H1 (cell line): ENCODE measurements around the gene NRSN2. TPM values are rescaled to one million over a fixed set of nuclear protein-coding genes. Genes with fewer than 3 reads are reported as not detected.

Experiments
- CTCF ChIA-PET: fragments of 300-600 bp; sonication (Branson Sonifier 250); formaldehyde crosslinking; loops from one replicate; lab custom pipeline; 2021; ENCODE audit not compliant: partially characterized antibody; lab: Charles Lee
- POLR2A ChIA-PET: fragments of 300-600 bp; sonication (Branson Sonifier 250); formaldehyde crosslinking; loops from one replicate; lab custom pipeline; 2021; ENCODE audit warnings: inconsistent platforms; ENCODE audit not compliant: partially characterized antibody; lab: Charles Lee
- DNase-seq, 2 experiments: peaks; one replicate each; pipeline versions ENCODE4 v3.0.0 to v3.0.0-alpha.2; 2010 to 2022; ENCODE audit warnings: low spot score in 2 of 2, low read depth in 1 of 2, mixed read lengths in 1 of 2
- FAIRE-seq: peaks from 2 replicates; lab custom pipeline; 2011; peaks lifted over from hg19 to GRCh38; lab: Jason Lieb, UNC
- H2AFZ ChIP-seq: 2 replicates; pipeline ENCODE4 v1.8.1; 2012; ENCODE audit warnings: low read length, inconsistent platforms
- H2AK5ac ChIP-seq: 2 replicates; pipeline ENCODE4 v1.6.1; 2013; ENCODE audit warnings: low read depth, low read length
- H2BK120ac ChIP-seq: replicated peaks from 2 replicates; pipeline ENCODE3; 2013; ENCODE audit warnings: low read depth, low read length, inconsistent platforms
- H2BK12ac ChIP-seq: 2 replicates; pipeline ENCODE4 v1.6.1; 2013; ENCODE audit warnings: low read depth, low read length
- H2BK15ac ChIP-seq: 2 replicates; pipeline ENCODE4 v1.6.1; 2013; ENCODE audit warnings: low read length
- H2BK20ac ChIP-seq: 2 replicates; pipeline ENCODE4 v1.6.1; 2013; ENCODE audit warnings: low read length
- H2BK5ac ChIP-seq: 2 replicates; pipeline ENCODE4 v1.6.1; 2013; ENCODE audit warnings: low read depth, low read length
- H3K14ac ChIP-seq: 2 replicates; pipeline ENCODE4 v1.6.1; 2013; ENCODE audit warnings: inconsistent platforms; ENCODE audit not compliant: insufficient read length
- H3K18ac ChIP-seq: 2 replicates; pipeline ENCODE4 v1.6.1; 2013; ENCODE audit warnings: low read length; ENCODE audit errors: extremely low read depth
- H3K23ac ChIP-seq: 2 replicates; pipeline ENCODE4 v1.6.1; 2013; ENCODE audit warnings: inconsistent platforms; ENCODE audit not compliant: insufficient read length
- H3K23me2 ChIP-seq: 2 replicates; pipeline ENCODE4 v1.6.1; 2013; ENCODE audit warnings: low read depth, low read length
- H3K27ac ChIP-seq: 2 replicates; pipeline ENCODE4 v1.6.1; 2011; ENCODE audit warnings: low read depth, low read length, inconsistent platforms
- H3K27me3 ChIP-seq, 4 experiments: replicated peaks in 1 of 4; 1 replicate in 1 of 4; 2 replicates in 3 of 4; pipeline versions ENCODE4 v1.6.1 to v1.8.1; 2011 to 2013; ENCODE audit warnings: low read length in 3 of 4, mild to moderate bottlenecking in 3 of 4, inconsistent platforms in 2 of 4, mixed read lengths in 2 of 4, moderate library complexity in 1 of 4; ENCODE audit not compliant: control insufficient read depth in 3 of 4, insufficient read depth in 3 of 4; ENCODE audit errors: extremely low read depth in 1 of 4
- H3K36me3 ChIP-seq, 4 experiments: 2 replicates each; pipeline versions ENCODE4 v1.6.1 to v1.8.1; 2011 to 2013; ENCODE audit warnings: mild to moderate bottlenecking in 4 of 4, low read length in 3 of 4, moderate library complexity in 2 of 4, control low read depth in 1 of 4, inconsistent platforms in 1 of 4; ENCODE audit not compliant: insufficient read depth in 4 of 4, control insufficient read depth in 2 of 4
- H3K4ac ChIP-seq: replicated peaks from 2 replicates; pipeline ENCODE3; 2013; ENCODE audit warnings: low read length, low read depth, mixed read lengths, inconsistent platforms; ENCODE audit not compliant: insufficient read length
- H3K4me1 ChIP-seq, 4 experiments: replicated peaks in 1 of 4; 1 replicate in 1 of 4; 2 replicates in 3 of 4; pipeline versions ENCODE4 v1.6.1 to v1.8.1; 2011 to 2013; ENCODE audit warnings: low read length in 3 of 4, inconsistent platforms in 2 of 4, mixed read lengths in 1 of 4; ENCODE audit not compliant: insufficient read depth in 4 of 4, control insufficient read depth in 3 of 4
- H3K4me2 ChIP-seq, 2 experiments: 2 replicates each; pipeline versions ENCODE4 v1.6.1 to v1.8.1; 2011 to 2013; ENCODE audit warnings: low read depth in 2 of 2, low read length in 2 of 2, control low read depth in 1 of 2, inconsistent platforms in 1 of 2, mild to moderate bottlenecking in 1 of 2; ENCODE audit not compliant: insufficient read depth in 1 of 2
- H3K4me3 ChIP-seq, 4 experiments: fragments of 200-600, 300-600 bp in 1 of 4; sonication (generic), shearing (Covaris generic), sonication (Bioruptor Twin) in 1 of 4; 2 replicates each; pipeline versions ENCODE4 v1.5.1 to v1.8.1; 2011 to 2016; ENCODE audit warnings: low read length in 4 of 4, low read depth in 3 of 4, control low read depth in 2 of 4, inconsistent platforms in 2 of 4, mild to moderate bottlenecking in 2 of 4, mixed read lengths in 1 of 4, moderate library complexity in 1 of 4; ENCODE audit not compliant: insufficient read depth in 2 of 4; ENCODE audit errors: extremely low read depth in 1 of 4
- H3K56ac ChIP-seq: replicated peaks from 2 replicates; pipeline ENCODE3; 2013; ENCODE audit warnings: low read depth, mild to moderate bottlenecking, mixed read lengths, low read length, inconsistent platforms; ENCODE audit not compliant: insufficient read length
- H3K79me1 ChIP-seq: 2 replicates; pipeline ENCODE4 v1.6.1; 2013; ENCODE audit warnings: low read depth, low read length, control low read depth
- H3K79me2 ChIP-seq, 2 experiments: 2 replicates each; pipeline versions ENCODE4 v1.6.1 to v1.8.1; 2012 to 2013; ENCODE audit warnings: low read length in 2 of 2, mild to moderate bottlenecking in 2 of 2, inconsistent platforms in 1 of 2; ENCODE audit not compliant: insufficient read depth in 2 of 2, control insufficient read depth in 1 of 2
- H3K9ac ChIP-seq, 4 experiments: replicated peaks in 1 of 4; 1 replicate in 1 of 4; 2 replicates in 3 of 4; pipeline versions ENCODE4 v1.6.1 to v1.8.1; 2011 to 2013; ENCODE audit warnings: low read depth in 3 of 4, low read length in 3 of 4, control low read depth in 2 of 4, mild to moderate bottlenecking in 2 of 4, moderate library complexity in 2 of 4, inconsistent platforms in 1 of 4; ENCODE audit errors: extremely low read depth in 1 of 4
- H3K9me3 ChIP-seq, 2 experiments: 2 replicates each; pipeline versions ENCODE4 v1.6.1 to v1.8.1; 2012 to 2013; ENCODE audit warnings: mild to moderate bottlenecking in 2 of 2, moderate library complexity in 2 of 2, control low read depth in 1 of 2, inconsistent platforms in 1 of 2, low read depth in 1 of 2, low read length in 1 of 2, mixed read lengths in 1 of 2; ENCODE audit not compliant: insufficient read depth in 2 of 2
- H4K20me1 ChIP-seq, 2 experiments: replicated peaks in 1 of 2; 2 replicates each; pipeline versions ENCODE3 to v1.8.1; 2011 to 2013; ENCODE audit warnings: inconsistent platforms in 2 of 2, low read length in 2 of 2, mild to moderate bottlenecking in 1 of 2; ENCODE audit not compliant: insufficient read depth in 2 of 2, control insufficient read depth in 1 of 2
- H4K5ac ChIP-seq: 2 replicates; pipeline ENCODE4 v1.6.1; 2013; ENCODE audit warnings: low read length, low read depth, mixed read lengths, inconsistent platforms; ENCODE audit not compliant: insufficient read length
- H4K8ac ChIP-seq: 2 replicates; pipeline ENCODE4 v1.8.0; 2013; ENCODE audit warnings: mild to moderate bottlenecking, moderate library complexity, low read length, inconsistent platforms; ENCODE audit not compliant: insufficient read depth; ENCODE audit errors: extremely low read depth
- H4K91ac ChIP-seq: replicated peaks from 2 replicates; pipeline ENCODE3; 2013; ENCODE audit warnings: low read length, mixed read lengths, inconsistent platforms; ENCODE audit not compliant: insufficient read length
- GTF2F1 ChIP-seq: IDR thresholded peaks from 2 replicates; pipeline ENCODE4 v1.6.1; 2012; ENCODE audit warnings: low read depth, low read length, improper control_type of control experiment, borderline replicate concordance
- KDM4A ChIP-seq: IDR thresholded peaks from one replicate; pipeline ENCODE4 v1.7.1; 2012; ENCODE audit warnings: low read depth, mild to moderate bottlenecking, moderate library complexity, low read length, inconsistent platforms; ENCODE audit not compliant: severe bottlenecking
- NANOG ChIP-seq: IDR thresholded peaks from 2 replicates; pipeline ENCODE4 v1.6.1; 2011; ENCODE audit warnings: low read length, low read depth, mild to moderate bottlenecking, inconsistent platforms; ENCODE audit not compliant: insufficient read depth, poor library complexity, severe bottlenecking
- PHF8 ChIP-seq: fragments of 200-600 bp; sonication (generic); conservative IDR thresholded peaks from 2 replicates; pipeline ENCODE4 v1.7.1; 2012; ENCODE audit warnings: low read depth, mild to moderate bottlenecking, inconsistent platforms, low read length, moderate library complexity
- RAD21 ChIP-seq, 2 experiments: IDR thresholded peaks in 1 of 2; conservative IDR thresholded peaks in 1 of 2; 2 replicates each; pipeline ENCODE4 v1.6.1; 2011; ENCODE audit warnings: low read depth in 2 of 2, low read length in 2 of 2, improper control_type of control experiment in 1 of 2, inconsistent platforms in 1 of 2, mild to moderate bottlenecking in 1 of 2, moderate library complexity in 1 of 2
- RNF2 ChIP-seq: fragments of 200-900, 300-1000 bp; sonication (generic); IDR thresholded peaks from 2 replicates; pipeline ENCODE4 v1.7.1; 2016; ENCODE audit warnings: borderline replicate concordance, low read depth, mild to moderate bottlenecking, antibody characterized with exemption, low read length; ENCODE audit not compliant: poor library complexity, severe bottlenecking; ENCODE audit errors: missing control alignments
- SIN3A ChIP-seq, 2 experiments: IDR thresholded peaks in 1 of 2; conservative IDR thresholded peaks in 1 of 2; 2 replicates each; pipeline ENCODE4 v1.6.1; 2011 to 2012; ENCODE audit warnings: low read length in 2 of 2, improper control_type of control experiment in 1 of 2, low read depth in 1 of 2, mild to moderate bottlenecking in 1 of 2
- SIRT6 ChIP-seq: IDR thresholded peaks from one replicate; pipeline ENCODE4 v1.7.1; 2012; ENCODE audit warnings: low read length, inconsistent platforms
- SP4 ChIP-seq: IDR thresholded peaks from 2 replicates; pipeline ENCODE4 v1.6.1; 2012; ENCODE audit warnings: low read length, inconsistent platforms
- TEAD4 ChIP-seq: IDR thresholded peaks from 2 replicates; pipeline ENCODE4 v1.6.1; 2012; ENCODE audit warnings: low read depth, low read length, inconsistent platforms, mixed read lengths
- WGBS, 2 experiments: shearing (Covaris generic) in 1 of 2; methylation state at CpG; one replicate each; pipeline versions ENCODE4 v1.1.6 to v1.1.7; 2013 to 2015; ENCODE audit warnings: low lambda C conversion rate in 2 of 2, mixed read lengths in 2 of 2, inconsistent platforms in 1 of 2, low coverage in 1 of 2, missing lambda C conversion rate in 1 of 2; ENCODE audit not compliant: insufficient replicate concordance in 2 of 2, insufficient coverage in 1 of 2, insufficient read length in 1 of 2; ENCODE audit errors: extremely low coverage in 1 of 2, missing lambda C conversion rate in 1 of 2; 5-methylcytosine and 5-hydroxymethylcytosine counted together
- polyA plus RNA-seq, 7 experiments: library from polyadenylated mRNA; depleted of rRNA in 3 of 7; stranded (reverse) in 5 of 7; unstranded in 2 of 7; fragments of >200 nt in 5 of 7; fragments of 200-250 nt in 2 of 7; gene quantifications; 1 replicate in 5 of 7; 2 replicates in 1 of 7; 4 replicates in 1 of 7; pipeline versions ENCODE4 v1.2.1 to v1.2.3, GENCODE V29; 2011 to 2013; ENCODE audit warnings: missing spikeins in 2 of 7, mixed read lengths in 2 of 7
- total RNA-seq: library from RNA; stranded (reverse); fragmentation: NEBNext Ultra II Directional; extraction: Animal tissue kit (Norgen Biotek cat#: 25700); gene quantifications from 2 replicates; pipeline ENCODE4 v1.2.1, GENCODE V29; 2021

NRSN2 gene
- total and polyA plus RNA-seq, 2 of the 8 experiments (the other 6 are each of a cell fraction or from before 2014, with no cell fraction given) = 19.4 to 33.3 TPM

- no peak overlapping the region for H2BK12ac ChIP-seq
- FAIRE-seq = no peak
- H2AFZ ChIP-seq = no peak overlapping the region
- H2BK20ac ChIP-seq = no peak overlapping the region
- no peak overlapping the region for H3K4me3 ChIP-seq
- H2BK120ac ChIP-seq = no peak overlapping the region
- no peak overlapping the region for H2BK5ac ChIP-seq
- H3K23me2 ChIP-seq = no peaks in the 10 kb centered on the region
- H3K79me1 ChIP-seq = no peaks in the 10 kb centered on the region
- H3K14ac ChIP-seq = no peak overlapping the region
- no peak overlapping the region for H3K18ac ChIP-seq
- no peak overlapping the region for H4K8ac ChIP-seq
- ChIA-PET POLR2A (interaction anchor here (0.7 to 14.7 kb wide), 5 partner anchors 10 to 77 kb away, joined by 3 to 172 read pairs (median 3); partner anchors contain the start of gene TRIB3), CTCF (interaction anchor here (0.8 to 4.4 kb wide), 7 partner anchors 12 to 66 kb away, joined by 3 to 28 read pairs (median 5); partner anchors contain the start of gene NRSN2)
- no peaks in the 10 kb centered on the region; a peak in 1 of 7 replicates for H3K4me1 ChIP-seq
- WGBS, 2 experiments = 83% methylated on average over 7 of the region's 7 CpGs; no CpG with 5 or more reads in 1 of the 2 experiments
- no peaks in the 10 kb centered on the region; a peak in 1 of 4 replicates for H3K79me2 ChIP-seq
- no peaks in the 10 kb centered on the region for H4K20me1 ChIP-seq
- no peak overlapping the region for H3K4me2 ChIP-seq
- no peaks in the 10 kb centered on the region; a peak in 1 of 8 replicates for H3K36me3 ChIP-seq
- no peak overlapping the region for H2BK15ac ChIP-seq
- no peaks in the 10 kb centered on the region; a peak in 1 of 7 replicates for H3K27me3 ChIP-seq
- H4K91ac ChIP-seq = no peak overlapping the region
- no peak overlapping the region for H3K4ac ChIP-seq
- no peak overlapping the region for H3K23ac ChIP-seq
- DNase-seq = no peak
- no peak overlapping the region for H2AK5ac ChIP-seq
- H3K56ac ChIP-seq = no peak overlapping the region
- no peak overlapping the region for H4K5ac ChIP-seq
- no peak overlapping the region for H3K9ac ChIP-seq
- H3K9me3 ChIP-seq = no peaks in the 10 kb centered on the region
- H3K27ac ChIP-seq = no peak overlapping the region
- TF ChIP-seq PHF8 (no peak), SP4 (no peak), RNF2 (no peak), SIN3A (conservative IDR thresholded peaks at IDR 0.05 in 1 of 2, IDR thresholded peaks at IDR 0.05 in 1 of 2; ENCODE audit: low read depth in 1 of 2, low read length in 2 of 2) (no peak), NANOG (no peak), RAD21 (IDR thresholded peaks at IDR 0.05 in 1 of 2, conservative IDR thresholded peaks at IDR 0.05 in 1 of 2; ENCODE audit: low read depth in 2 of 2, low read length in 2 of 2) (no peak), SIRT6 (no peak), TEAD4 (no peak), KDM4A (no peak), GTF2F1 (no peak)
These were observed 19.3 kb downstream of the NRSN2 start for GRCh38 chr20:366041-366718.
